ENCODE measurements around the gene CEP72. TPM values are rescaled to one million over a fixed set of nuclear protein-coding genes. Genes with fewer than 3 reads are reported as not detected.

CEP72 gene
- total and polyA plus RNA-seq, 10 of the 15 experiments (the other 5 are each of a cell fraction or from before 2014, with no cell fraction given): 0.35 to 13.5 (median 8.3) TPM

DNA sequence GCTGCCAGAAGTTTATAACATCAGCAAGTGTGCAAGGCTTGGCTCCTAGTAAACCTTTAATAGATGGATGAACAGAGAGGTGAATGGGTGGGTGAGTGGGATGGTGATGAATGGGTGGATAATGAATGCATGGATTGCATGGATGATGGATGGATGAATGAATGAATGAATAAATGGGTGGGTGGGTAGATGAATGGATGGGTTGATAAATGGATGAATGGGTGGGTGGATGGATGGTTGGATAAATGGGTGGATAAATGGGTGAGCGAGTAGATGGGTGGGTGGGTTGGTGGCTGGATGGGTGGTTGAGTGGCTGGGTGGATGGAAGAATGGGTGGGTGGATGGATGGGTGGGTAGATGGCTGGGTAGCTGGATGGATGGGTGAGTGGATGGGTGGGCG is 28.5 kb upstream of the CEP72 start (continued):
- TF ChIP-seq ZNF592 (IDR thresholded peaks at IDR 0.05) (no peak), NR2C1 (IDR thresholded peaks at IDR 0.05) (no peak), SUPT20H (IDR thresholded peaks at IDR 0.05; ENCODE audit: borderline replicate concordance, control insufficient read depth, low read depth, low read length) (no peak), CBX5 (IDR thresholded peaks at IDR 0.05; ENCODE audit: low read depth) (no peak), GATAD2B (conservative IDR thresholded peaks at IDR 0.05; ENCODE audit: low read depth) (no peak), NBN (IDR thresholded peaks at IDR 0.05) (no peak), CREB1 (IDR thresholded peaks at IDR 0.05; ENCODE audit: low read depth) (no peak), JUNB (IDR thresholded peaks at IDR 0.05) (no peak)
- TF ChIP-seq, protein P1, sequence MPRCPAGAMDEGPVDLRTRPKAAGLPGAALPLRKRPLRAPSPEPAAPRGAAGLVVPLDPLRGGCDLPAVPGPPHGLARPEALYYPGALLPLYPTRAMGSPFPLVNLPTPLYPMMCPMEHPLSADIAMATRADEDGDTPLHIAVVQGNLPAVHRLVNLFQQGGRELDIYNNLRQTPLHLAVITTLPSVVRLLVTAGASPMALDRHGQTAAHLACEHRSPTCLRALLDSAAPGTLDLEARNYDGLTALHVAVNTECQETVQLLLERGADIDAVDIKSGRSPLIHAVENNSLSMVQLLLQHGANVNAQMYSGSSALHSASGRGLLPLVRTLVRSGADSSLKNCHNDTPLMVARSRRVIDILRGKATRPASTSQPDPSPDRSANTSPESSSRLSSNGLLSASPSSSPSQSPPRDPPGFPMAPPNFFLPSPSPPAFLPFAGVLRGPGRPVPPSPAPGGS (IDR thresholded peaks at IDR 0.05; ENCODE audit: borderline replicate concordance, insufficient read depth, low read depth, low read length, poor library complexity, severe bottlenecking): no peak

Data from GM12878 (cell line).